Measurements from ENCODE around the gene STBD1. TPM values are rescaled to one million over a fixed set of nuclear protein-coding genes. Genes with fewer than 3 reads are reported as not detected.

The STBD1 gene
- total RNA-seq, 1 experiment from 2014 or later, result 3.7 TPM

DNA sequence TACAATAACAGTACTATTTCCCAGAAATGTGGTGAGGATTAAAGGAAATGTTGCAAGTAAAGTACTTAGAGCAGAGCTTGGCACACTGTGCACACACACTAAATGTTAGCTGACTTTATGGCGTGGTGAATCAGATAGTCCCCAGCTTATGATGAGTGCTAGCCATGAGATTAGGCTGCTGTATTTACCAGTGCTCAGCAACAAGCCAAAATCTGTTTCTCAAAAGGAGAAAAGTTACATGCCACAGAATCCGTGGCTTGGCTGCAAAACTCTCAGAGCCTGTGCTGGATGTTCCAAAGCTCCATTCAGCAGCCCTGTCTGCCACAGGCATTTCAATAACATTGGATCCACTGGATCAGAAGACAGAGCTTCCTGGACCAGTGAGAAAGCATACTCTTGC is 12.8 kb upstream of the STBD1 start:
- ChIA-PET POLR2A (interaction anchor here (0.7 to 1.5 kb wide), 2 partner anchors 14 kb away, joined by 3 read pairs; no protein-coding TSS in a partner anchor), CTCF (interaction anchor here (0.9 kb wide), 1 partner anchor 39 kb away, joined by 3 read pairs; no protein-coding TSS in a partner anchor)
- peaks cover 6% of the 10 kb centered on the region for H3K36me3 Mint-ChIP-seq (ENCODE audit: insufficient read depth, unreplicated experiment)
- no peak for DNase-seq (ENCODE audit: unreplicated experiment)
- no peak overlapping the region for H3K4me3 Mint-ChIP-seq (ENCODE audit: unreplicated experiment)
- TF ChIP-seq, protein P1, sequence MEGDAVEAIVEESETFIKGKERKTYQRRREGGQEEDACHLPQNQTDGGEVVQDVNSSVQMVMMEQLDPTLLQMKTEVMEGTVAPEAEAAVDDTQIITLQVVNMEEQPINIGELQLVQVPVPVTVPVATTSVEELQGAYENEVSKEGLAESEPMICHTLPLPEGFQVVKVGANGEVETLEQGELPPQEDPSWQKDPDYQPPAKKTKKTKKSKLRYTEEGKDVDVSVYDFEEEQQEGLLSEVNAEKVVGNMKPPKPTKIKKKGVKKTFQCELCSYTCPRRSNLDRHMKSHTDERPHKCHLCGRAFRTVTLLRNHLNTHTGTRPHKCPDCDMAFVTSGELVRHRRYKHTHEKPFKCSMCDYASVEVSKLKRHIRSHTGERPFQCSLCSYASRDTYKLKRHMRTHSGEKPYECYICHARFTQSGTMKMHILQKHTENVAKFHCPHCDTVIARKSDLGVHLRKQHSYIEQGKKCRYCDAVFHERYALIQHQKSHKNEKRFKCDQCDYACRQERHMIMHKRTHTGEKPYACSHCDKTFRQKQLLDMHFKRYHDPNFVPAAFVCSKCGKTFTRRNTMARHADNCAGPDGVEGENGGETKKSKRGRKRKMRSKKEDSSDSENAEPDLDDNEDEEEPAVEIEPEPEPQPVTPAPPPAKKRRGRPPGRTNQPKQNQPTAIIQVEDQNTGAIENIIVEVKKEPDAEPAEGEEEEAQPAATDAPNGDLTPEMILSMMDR (IDR thresholded peaks at IDR 0.05; ENCODE audit: unreplicated experiment), result no peak
- H3K27me3 Mint-ChIP-seq (ENCODE audit: insufficient read depth, unreplicated experiment), result no peaks in the 10 kb centered on the region
- no peaks in the 10 kb centered on the region for H3K4me1 Mint-ChIP-seq (ENCODE audit: insufficient read depth, unreplicated experiment)
- peaks cover 8% of the 10 kb centered on the region for H3K9me3 Mint-ChIP-seq (ENCODE audit: unreplicated experiment)
- intact Hi-C loops (cut with micrococcal nuclease), result no loop called here
- no TSS peak for BruUV-seq (replicated peaks)
- no peak overlapping the region for H3K27ac Mint-ChIP-seq (ENCODE audit: low read depth, unreplicated experiment)

DNA sequence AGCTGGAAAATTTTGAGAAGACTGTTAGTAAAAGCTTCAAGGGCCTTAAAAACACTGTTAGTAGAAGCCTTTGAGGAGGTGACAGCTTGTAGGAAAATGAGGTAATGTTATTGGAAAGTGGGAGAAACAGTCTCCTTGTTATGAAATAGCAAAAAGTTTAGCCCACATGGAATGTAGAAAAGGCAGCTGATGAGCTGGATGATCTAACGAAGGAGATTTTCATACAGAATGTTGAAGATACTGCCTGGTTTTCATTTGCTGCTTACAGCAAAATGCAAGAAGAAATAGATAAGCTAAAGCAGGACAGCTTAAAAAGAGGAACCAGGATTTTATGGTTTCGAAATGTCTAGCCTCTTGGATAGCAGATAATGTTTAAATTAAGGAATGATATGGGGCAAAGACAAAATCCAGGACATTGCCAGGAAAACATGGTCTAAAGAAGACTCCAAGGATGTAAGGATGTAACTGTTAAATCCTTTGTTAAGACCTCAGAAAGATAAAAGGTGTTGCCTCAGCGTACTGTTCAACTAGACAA is 10.2 kb upstream of the STBD1 start:
- Mint-ChIP-seq H3K27ac (ENCODE audit: low read depth, unreplicated experiment) (no peak overlapping the region), H3K4me1 (ENCODE audit: insufficient read depth, unreplicated experiment) (peaks cover 6% of the 10 kb centered on the region), H3K27me3 (ENCODE audit: insufficient read depth, unreplicated experiment) (no peaks in the 10 kb centered on the region), H3K9me3 (ENCODE audit: unreplicated experiment) (peaks cover 8% of the 10 kb centered on the region), H3K4me3 (ENCODE audit: unreplicated experiment) (no peak overlapping the region), H3K36me3 (ENCODE audit: insufficient read depth, unreplicated experiment) (peaks cover 13% of the 10 kb centered on the region)
- no TSS peak for BruUV-seq (replicated peaks)
- ChIA-PET POLR2A (interaction anchor here (0.7 to 0.8 kb wide), 2 partner anchors 11 to 106 kb away, joined by 3 read pairs; no protein-coding TSS in a partner anchor), CTCF (interaction anchor here (0.6 to 1.3 kb wide), 2 partner anchors 117 to 783 kb away, joined by 3 to 5 read pairs; no protein-coding TSS in a partner anchor)
- TF ChIP-seq, protein P1 (IDR thresholded peaks at IDR 0.05; ENCODE audit: unreplicated experiment), result no peak
- no peak for DNase-seq (ENCODE audit: unreplicated experiment)
- intact Hi-C loops (cut with micrococcal nuclease), result no loop called here

DNA sequence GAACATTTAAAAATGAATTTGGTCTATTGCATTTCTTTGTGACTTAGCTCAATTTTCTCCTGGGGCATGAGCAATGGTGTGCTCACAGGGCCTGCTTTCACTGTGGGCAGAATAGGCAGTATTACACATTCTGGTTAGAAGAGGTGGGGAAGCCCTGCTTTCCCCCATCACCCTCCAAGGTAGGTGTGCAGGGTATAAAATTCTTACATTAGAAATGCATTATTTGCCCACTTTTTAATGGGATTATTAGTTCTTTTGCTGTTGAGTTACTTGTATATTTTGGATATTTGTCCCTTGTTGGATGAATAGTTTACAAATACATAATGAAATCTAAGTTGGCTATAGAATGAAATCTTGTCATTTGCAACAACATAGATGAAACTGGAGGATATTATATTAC is 8.3 kb upstream of the STBD1 start:
- POLR2A ChIA-PET, result no interaction called here
- Mint-ChIP-seq H3K4me3 (ENCODE audit: unreplicated experiment) (no peak overlapping the region), H3K27ac (ENCODE audit: low read depth, unreplicated experiment) (no peak overlapping the region), H3K4me1 (ENCODE audit: insufficient read depth, unreplicated experiment) (peaks cover 22% of the 10 kb centered on the region), H3K9me3 (ENCODE audit: unreplicated experiment) (peaks cover 8% of the 10 kb centered on the region), H3K36me3 (ENCODE audit: insufficient read depth, unreplicated experiment) (peaks cover 13% of the 10 kb centered on the region), H3K27me3 (ENCODE audit: insufficient read depth, unreplicated experiment) (no peaks in the 10 kb centered on the region)
- intact Hi-C loops (cut with micrococcal nuclease), result no loop called here
- TF ChIP-seq, protein P1 (IDR thresholded peaks at IDR 0.05; ENCODE audit: unreplicated experiment), result no peak
- DNase-seq (ENCODE audit: unreplicated experiment), result no peak
- BruUV-seq (replicated peaks), result no TSS peak
- CTCF ChIA-PET, result no interaction called here

DNA sequence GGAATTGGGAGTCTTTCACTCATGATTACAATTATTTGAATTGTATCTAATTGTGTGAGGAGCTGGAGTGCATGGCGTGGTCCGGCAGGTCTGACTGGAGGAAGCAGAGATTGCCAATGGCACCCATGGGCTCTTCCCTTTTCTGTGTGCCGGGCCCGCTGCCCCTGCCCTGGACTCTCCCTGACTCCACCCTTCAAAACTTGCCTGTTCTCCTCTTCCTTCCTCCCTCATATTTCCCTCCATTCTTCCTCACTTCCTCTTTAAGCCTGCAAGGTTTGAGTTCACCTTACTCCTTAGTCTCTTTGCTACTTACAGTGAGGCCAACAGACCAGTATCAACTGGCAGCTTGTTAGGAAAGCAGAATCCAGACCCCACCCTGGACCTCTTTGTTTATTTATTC is 6.5 kb upstream of the STBD1 start:
- CTCF ChIA-PET, result interaction anchor here (0.7 kb wide), 1 partner anchor 51 kb away, joined by 3 read pairs; no protein-coding TSS in a partner anchor

More for the DNA sequence above, 6.5 kb upstream of the STBD1 start:
- H3K4me3 Mint-ChIP-seq (ENCODE audit: unreplicated experiment), result no peak overlapping the region
- TF ChIP-seq, protein P1 (IDR thresholded peaks at IDR 0.05; ENCODE audit: unreplicated experiment), result no peak
- POLR2A ChIA-PET, result interaction anchor here (1.0 to 2.7 kb wide), 2 partner anchors 9 to 87 kb away, joined by 3 to 18 read pairs; partner anchors contain the start of gene SCARB2
- DNase-seq (ENCODE audit: unreplicated experiment), result no peak
- H3K4me1 Mint-ChIP-seq (ENCODE audit: insufficient read depth, unreplicated experiment), result peaks cover 34% of the 10 kb centered on the region
- no peaks in the 10 kb centered on the region for H3K9me3 Mint-ChIP-seq (ENCODE audit: unreplicated experiment)
- no peaks in the 10 kb centered on the region for H3K27me3 Mint-ChIP-seq (ENCODE audit: insufficient read depth, unreplicated experiment)
- BruUV-seq (replicated peaks), result no TSS peak
- intact Hi-C loops (cut with micrococcal nuclease), result loop anchor here (10.0 kb wide), 1 partner anchor 205 kb away; no protein-coding TSS in a partner anchor
- H3K27ac Mint-ChIP-seq (ENCODE audit: low read depth, unreplicated experiment), result no peak overlapping the region
- H3K36me3 Mint-ChIP-seq (ENCODE audit: insufficient read depth, unreplicated experiment), result peaks cover 13% of the 10 kb centered on the region

Data from MCF 10A (cell line).